ENCODE measurements around the gene BRAF. TPM values are rescaled to one million over a fixed set of nuclear protein-coding genes. Genes with fewer than 3 reads are reported as not detected.

The BRAF gene
- total RNA-seq, 1 donor from 2014 or later = 40.2 TPM

GRCh38 chr7:140863867-140864266, 60.9 kb downstream of the BRAF start:
- Histone ChIP-seq H3K9me3 (no peaks in the 10 kb centered on the region), H3K27ac (no peak overlapping the region), H3K27me3 (no peaks in the 10 kb centered on the region), H3K36me3 (no peaks in the 10 kb centered on the region), H3K4me3 (no peak overlapping the region), H3K4me1 (no peaks in the 10 kb centered on the region)
- DNase-seq = no peak
- no peak for ATAC-seq
- no peak for TF ChIP-seq CTCF (IDR thresholded peaks at IDR 0.05)
- intact Hi-C loops (cut with DNase I) = no loop called here

- H3K27ac ChIP-seq = no peak overlapping the region
- no peak for DNase-seq
- TF ChIP-seq CTCF (IDR thresholded peaks at IDR 0.05) = no peak
- no peak for ATAC-seq
- no peaks in the 10 kb centered on the region for H3K9me3 ChIP-seq
- no peaks in the 10 kb centered on the region for H3K4me1 ChIP-seq
- intact Hi-C loops (cut with DNase I) = no loop called here
- H3K4me3 ChIP-seq = no peak overlapping the region
- H3K36me3 ChIP-seq = no peaks in the 10 kb centered on the region
- H3K27me3 ChIP-seq = no peaks in the 10 kb centered on the region
These were observed 61.5 kb downstream of the BRAF start for GRCh38 chr7:140863184-140863583.

GRCh38 chr7:140857048-140857447, 67.7 kb downstream of the BRAF start:
- Histone ChIP-seq H3K9me3 (no peaks in the 10 kb centered on the region), H3K4me3 (no peak overlapping the region), H3K4me1 (no peaks in the 10 kb centered on the region), H3K27me3 (no peaks in the 10 kb centered on the region), H3K27ac (no peak overlapping the region), H3K36me3 (no peaks in the 10 kb centered on the region)
- TF ChIP-seq CTCF (IDR thresholded peaks at IDR 0.05) = no peak
- intact Hi-C loops (cut with DNase I) = no loop called here
- ATAC-seq = no peak
- no peak for DNase-seq

- no peaks in the 10 kb centered on the region for H3K27me3 ChIP-seq
These were observed 83.5 kb downstream of the BRAF start for GRCh38 chr7:140841166-140841715.

GRCh38 chr7:140831724-140832123, 93.0 kb downstream of the BRAF start:
- Histone ChIP-seq H3K4me1 (no peaks in the 10 kb centered on the region), H3K36me3 (peaks cover 18% of the 10 kb centered on the region), H3K27me3 (no peaks in the 10 kb centered on the region), H3K4me3 (no peak overlapping the region), H3K9me3 (no peaks in the 10 kb centered on the region), H3K27ac (no peak overlapping the region)
- no peak for TF ChIP-seq CTCF (IDR thresholded peaks at IDR 0.05)
- intact Hi-C loops (cut with DNase I) = no loop called here
- DNase-seq (no peak), ATAC-seq (no peak)

More at GRCh38 chr7:140841166-140841715, 83.5 kb downstream of the BRAF start:
- no peak for DNase-seq
- Histone ChIP-seq H3K4me3 (no peak overlapping the region), H3K4me1 (no peaks in the 10 kb centered on the region), H3K9me3 (no peaks in the 10 kb centered on the region), H3K36me3 (peaks cover 15% of the 10 kb centered on the region), H3K27ac (no peak overlapping the region)
- TF ChIP-seq CTCF (IDR thresholded peaks at IDR 0.05) = no peak
- intact Hi-C loops (cut with DNase I) = no loop called here
- no peak for ATAC-seq

GRCh38 chr7:140829720-140830119, 95.0 kb downstream of the BRAF start:
- H3K27me3 ChIP-seq = no peaks in the 10 kb centered on the region
- peaks cover 18% of the 10 kb centered on the region for H3K36me3 ChIP-seq
- no peak overlapping the region for H3K27ac ChIP-seq
- H3K4me1 ChIP-seq = no peaks in the 10 kb centered on the region
- H3K9me3 ChIP-seq = no peaks in the 10 kb centered on the region
- ATAC-seq (no peak), DNase-seq (no peak)
- no peak for TF ChIP-seq CTCF (IDR thresholded peaks at IDR 0.05)
- intact Hi-C loops (cut with DNase I) = no loop called here
- no peak overlapping the region for H3K4me3 ChIP-seq
